ENCODE data around the gene BOD1L1.

The BOD1L1 gene

DNA sequence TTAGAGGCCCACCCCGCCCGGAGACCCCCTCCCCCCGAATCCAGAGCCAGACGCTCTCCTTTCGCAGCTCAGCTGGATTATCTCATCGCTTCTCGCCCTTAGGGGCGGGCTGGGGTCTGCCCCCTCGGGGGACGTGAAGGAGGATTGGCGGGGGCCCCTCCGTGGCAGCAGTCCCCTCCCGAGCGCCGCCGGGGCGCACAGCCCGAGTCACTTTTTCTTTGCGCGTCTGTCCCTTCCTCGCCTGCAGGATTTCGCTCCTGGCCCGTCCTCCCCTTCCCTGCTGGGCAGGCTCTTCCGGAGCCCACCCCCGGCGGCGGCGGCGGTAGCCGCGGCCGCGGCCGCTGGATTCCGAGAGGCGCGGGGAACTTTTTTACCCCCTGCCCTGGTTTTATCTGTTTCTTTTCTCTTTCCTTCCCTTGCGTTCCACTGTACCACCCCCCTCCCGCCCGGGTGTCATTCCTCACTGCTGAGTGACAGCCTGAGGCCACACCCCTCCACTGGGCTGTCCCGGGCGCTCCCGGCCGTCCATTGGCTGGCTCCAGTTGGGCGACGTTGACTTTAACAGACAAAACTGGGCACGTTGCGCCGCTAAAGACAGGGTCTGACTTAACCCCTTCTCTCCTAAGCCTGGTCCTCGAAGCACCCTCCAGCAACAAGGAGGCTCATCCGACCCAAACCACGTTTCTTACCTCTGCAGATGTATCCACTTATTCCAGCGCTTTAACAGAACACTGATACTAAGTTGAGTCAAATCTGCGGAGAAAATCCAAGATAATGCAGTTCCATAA, 82.7 kb downstream of the BOD1L1 start (continued):
- TF ChIP-seq, protein P1, sequence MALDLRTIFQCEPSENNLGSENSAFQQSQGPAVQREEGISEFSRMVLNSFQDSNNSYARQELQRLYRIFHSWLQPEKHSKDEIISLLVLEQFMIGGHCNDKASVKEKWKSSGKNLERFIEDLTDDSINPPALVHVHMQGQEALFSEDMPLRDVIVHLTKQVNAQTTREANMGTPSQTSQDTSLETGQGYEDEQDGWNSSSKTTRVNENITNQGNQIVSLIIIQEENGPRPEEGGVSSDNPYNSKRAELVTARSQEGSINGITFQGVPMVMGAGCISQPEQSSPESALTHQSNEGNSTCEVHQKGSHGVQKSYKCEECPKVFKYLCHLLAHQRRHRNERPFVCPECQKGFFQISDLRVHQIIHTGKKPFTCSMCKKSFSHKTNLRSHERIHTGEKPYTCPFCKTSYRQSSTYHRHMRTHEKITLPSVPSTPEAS (tag by site-specific recombination; IDR thresholded peaks at IDR 0.05): no peak
- TF ChIP-seq, protein P2, sequence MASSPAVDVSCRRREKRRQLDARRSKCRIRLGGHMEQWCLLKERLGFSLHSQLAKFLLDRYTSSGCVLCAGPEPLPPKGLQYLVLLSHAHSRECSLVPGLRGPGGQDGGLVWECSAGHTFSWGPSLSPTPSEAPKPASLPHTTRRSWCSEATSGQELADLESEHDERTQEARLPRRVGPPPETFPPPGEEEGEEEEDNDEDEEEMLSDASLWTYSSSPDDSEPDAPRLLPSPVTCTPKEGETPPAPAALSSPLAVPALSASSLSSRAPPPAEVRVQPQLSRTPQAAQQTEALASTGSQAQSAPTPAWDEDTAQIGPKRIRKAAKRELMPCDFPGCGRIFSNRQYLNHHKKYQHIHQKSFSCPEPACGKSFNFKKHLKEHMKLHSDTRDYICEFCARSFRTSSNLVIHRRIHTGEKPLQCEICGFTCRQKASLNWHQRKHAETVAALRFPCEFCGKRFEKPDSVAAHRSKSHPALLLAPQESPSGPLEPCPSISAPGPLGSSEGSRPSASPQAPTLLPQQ (tag by site-specific recombination; IDR thresholded peaks at IDR 0.05): peak; percentile 61; the same call in 1 of the 2 replicates
- TF ChIP-seq ZFP37 (tag by site-specific recombination; IDR thresholded peaks at IDR 0.05): no peak
- 0 out of 2 replicates have a peak, but pooled peaks have one; percentile 19 for TF ChIP-seq ZNF843 (tag by site-specific recombination; IDR thresholded peaks at IDR 0.05)
- no peak for TF ChIP-seq ZNF624 (tag by site-specific recombination; IDR thresholded peaks at IDR 0.05)
- no peak for TF ChIP-seq ZNF423 (tag by site-specific recombination; IDR thresholded peaks at IDR 0.05)
- no peak for TF ChIP-seq RBAK (tag by site-specific recombination; IDR thresholded peaks at IDR 0.05)
- peak; percentile 57; the same call in 1 of the 2 replicates for TF ChIP-seq ZBTB17 (tag by site-specific recombination; IDR thresholded peaks at IDR 0.05)
- TF ChIP-seq ZNF132 (tag by site-specific recombination; IDR thresholded peaks at IDR 0.05; ENCODE audit: borderline replicate concordance): no peak
- no peak for TF ChIP-seq ZNF157 (tag by site-specific recombination; IDR thresholded peaks at IDR 0.05)
- no peak for TF ChIP-seq ZSCAN23 (tag by site-specific recombination; IDR thresholded peaks at IDR 0.05)
- TF ChIP-seq, protein P3, sequence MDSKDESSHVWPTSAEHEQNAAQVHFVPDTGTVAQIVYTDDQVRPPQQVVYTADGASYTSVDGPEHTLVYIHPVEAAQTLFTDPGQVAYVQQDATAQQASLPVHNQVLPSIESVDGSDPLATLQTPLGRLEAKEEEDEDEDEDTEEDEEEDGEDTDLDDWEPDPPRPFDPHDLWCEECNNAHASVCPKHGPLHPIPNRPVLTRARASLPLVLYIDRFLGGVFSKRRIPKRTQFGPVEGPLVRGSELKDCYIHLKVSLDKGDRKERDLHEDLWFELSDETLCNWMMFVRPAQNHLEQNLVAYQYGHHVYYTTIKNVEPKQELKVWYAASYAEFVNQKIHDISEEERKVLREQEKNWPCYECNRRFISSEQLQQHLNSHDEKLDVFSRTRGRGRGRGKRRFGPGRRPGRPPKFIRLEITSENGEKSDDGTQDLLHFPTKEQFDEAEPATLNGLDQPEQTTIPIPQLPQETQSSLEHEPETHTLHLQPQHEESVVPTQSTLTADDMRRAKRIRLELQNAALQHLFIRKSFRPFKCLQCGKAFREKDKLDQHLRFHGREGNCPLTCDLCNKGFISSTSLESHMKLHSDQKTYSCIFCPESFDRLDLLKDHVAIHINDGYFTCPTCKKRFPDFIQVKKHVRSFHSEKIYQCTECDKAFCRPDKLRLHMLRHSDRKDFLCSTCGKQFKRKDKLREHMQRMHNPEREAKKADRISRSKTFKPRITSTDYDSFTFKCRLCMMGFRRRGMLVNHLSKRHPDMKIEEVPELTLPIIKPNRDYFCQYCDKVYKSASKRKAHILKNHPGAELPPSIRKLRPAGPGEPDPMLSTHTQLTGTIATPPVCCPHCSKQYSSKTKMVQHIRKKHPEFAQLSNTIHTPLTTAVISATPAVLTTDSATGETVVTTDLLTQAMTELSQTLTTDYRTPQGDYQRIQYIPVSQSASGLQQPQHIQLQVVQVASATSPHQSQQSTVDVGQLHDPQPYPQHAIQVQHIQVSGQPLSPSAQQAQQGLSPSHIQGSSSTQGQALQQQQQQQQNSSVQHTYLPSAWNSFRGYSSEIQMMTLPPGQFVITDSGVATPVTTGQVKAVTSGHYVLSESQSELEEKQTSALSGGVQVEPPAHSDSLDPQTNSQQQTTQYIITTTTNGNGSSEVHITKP (tag by site-specific recombination; IDR thresholded peaks at IDR 0.05): peak; percentile 97
- TF ChIP-seq ZNF211 (tag by site-specific recombination; IDR thresholded peaks at IDR 0.05; ENCODE audit: low read depth): no peak
- TF ChIP-seq KLF9 (tag by site-specific recombination; IDR thresholded peaks at IDR 0.05; ENCODE audit: low read depth): peak; percentile 45
- TF ChIP-seq, protein P4, sequence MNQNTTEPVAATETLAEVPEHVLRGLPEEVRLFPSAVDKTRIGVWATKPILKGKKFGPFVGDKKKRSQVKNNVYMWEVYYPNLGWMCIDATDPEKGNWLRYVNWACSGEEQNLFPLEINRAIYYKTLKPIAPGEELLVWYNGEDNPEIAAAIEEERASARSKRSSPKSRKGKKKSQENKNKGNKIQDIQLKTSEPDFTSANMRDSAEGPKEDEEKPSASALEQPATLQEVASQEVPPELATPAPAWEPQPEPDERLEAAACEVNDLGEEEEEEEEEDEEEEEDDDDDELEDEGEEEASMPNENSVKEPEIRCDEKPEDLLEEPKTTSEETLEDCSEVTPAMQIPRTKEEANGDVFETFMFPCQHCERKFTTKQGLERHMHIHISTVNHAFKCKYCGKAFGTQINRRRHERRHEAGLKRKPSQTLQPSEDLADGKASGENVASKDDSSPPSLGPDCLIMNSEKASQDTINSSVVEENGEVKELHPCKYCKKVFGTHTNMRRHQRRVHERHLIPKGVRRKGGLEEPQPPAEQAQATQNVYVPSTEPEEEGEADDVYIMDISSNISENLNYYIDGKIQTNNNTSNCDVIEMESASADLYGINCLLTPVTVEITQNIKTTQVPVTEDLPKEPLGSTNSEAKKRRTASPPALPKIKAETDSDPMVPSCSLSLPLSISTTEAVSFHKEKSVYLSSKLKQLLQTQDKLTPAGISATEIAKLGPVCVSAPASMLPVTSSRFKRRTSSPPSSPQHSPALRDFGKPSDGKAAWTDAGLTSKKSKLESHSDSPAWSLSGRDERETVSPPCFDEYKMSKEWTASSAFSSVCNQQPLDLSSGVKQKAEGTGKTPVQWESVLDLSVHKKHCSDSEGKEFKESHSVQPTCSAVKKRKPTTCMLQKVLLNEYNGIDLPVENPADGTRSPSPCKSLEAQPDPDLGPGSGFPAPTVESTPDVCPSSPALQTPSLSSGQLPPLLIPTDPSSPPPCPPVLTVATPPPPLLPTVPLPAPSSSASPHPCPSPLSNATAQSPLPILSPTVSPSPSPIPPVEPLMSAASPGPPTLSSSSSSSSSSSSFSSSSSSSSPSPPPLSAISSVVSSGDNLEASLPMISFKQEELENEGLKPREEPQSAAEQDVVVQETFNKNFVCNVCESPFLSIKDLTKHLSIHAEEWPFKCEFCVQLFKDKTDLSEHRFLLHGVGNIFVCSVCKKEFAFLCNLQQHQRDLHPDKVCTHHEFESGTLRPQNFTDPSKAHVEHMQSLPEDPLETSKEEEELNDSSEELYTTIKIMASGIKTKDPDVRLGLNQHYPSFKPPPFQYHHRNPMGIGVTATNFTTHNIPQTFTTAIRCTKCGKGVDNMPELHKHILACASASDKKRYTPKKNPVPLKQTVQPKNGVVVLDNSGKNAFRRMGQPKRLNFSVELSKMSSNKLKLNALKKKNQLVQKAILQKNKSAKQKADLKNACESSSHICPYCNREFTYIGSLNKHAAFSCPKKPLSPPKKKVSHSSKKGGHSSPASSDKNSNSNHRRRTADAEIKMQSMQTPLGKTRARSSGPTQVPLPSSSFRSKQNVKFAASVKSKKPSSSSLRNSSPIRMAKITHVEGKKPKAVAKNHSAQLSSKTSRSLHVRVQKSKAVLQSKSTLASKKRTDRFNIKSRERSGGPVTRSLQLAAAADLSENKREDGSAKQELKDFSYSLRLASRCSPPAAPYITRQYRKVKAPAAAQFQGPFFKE (tag by site-specific recombination; IDR thresholded peaks at IDR 0.05; ENCODE audit: borderline replicate concordance): no peak
- TF ChIP-seq, protein P5, sequence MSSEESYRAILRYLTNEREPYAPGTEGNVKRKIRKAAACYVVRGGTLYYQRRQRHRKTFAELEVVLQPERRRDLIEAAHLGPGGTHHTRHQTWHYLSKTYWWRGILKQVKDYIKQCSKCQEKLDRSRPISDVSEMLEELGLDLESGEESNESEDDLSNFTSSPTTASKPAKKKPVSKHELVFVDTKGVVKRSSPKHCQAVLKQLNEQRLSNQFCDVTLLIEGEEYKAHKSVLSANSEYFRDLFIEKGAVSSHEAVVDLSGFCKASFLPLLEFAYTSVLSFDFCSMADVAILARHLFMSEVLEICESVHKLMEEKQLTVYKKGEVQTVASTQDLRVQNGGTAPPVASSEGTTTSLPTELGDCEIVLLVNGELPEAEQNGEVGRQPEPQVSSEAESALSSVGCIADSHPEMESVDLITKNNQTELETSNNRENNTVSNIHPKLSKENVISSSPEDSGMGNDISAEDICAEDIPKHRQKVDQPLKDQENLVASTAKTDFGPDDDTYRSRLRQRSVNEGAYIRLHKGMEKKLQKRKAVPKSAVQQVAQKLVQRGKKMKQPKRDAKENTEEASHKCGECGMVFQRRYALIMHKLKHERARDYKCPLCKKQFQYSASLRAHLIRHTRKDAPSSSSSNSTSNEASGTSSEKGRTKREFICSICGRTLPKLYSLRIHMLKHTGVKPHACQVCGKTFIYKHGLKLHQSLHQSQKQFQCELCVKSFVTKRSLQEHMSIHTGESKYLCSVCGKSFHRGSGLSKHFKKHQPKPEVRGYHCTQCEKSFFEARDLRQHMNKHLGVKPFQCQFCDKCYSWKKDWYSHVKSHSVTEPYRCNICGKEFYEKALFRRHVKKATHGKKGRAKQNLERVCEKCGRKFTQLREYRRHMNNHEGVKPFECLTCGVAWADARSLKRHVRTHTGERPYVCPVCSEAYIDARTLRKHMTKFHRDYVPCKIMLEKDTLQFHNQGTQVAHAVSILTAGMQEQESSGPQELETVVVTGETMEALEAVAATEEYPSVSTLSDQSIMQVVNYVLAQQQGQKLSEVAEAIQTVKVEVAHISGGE (tag by site-specific recombination; conservative IDR thresholded peaks at IDR 0.05; ENCODE audit: low read depth): no peak
- no peak for TF ChIP-seq ZNF561 (tag by site-specific recombination; IDR thresholded peaks at IDR 0.05; ENCODE audit: borderline replicate concordance)
- TF ChIP-seq, protein P6, sequence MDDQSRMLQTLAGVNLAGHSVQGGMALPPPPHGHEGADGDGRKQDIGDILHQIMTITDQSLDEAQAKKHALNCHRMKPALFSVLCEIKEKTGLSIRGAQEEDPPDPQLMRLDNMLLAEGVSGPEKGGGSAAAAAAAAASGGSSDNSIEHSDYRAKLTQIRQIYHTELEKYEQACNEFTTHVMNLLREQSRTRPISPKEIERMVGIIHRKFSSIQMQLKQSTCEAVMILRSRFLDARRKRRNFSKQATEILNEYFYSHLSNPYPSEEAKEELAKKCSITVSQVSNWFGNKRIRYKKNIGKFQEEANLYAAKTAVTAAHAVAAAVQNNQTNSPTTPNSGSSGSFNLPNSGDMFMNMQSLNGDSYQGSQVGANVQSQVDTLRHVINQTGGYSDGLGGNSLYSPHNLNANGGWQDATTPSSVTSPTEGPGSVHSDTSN (CRISPR knock-in tag; IDR thresholded peaks at IDR 0.05): 0 out of 2 replicates have a peak, but pooled peaks have one; percentile 35
- no peak for TF ChIP-seq ZNF302 (tag by site-specific recombination; IDR thresholded peaks at IDR 0.05; ENCODE audit: low read depth)
- TF ChIP-seq FEZF1 (tag by site-specific recombination; IDR thresholded peaks at IDR 0.05): no peak
- no peak for TF ChIP-seq ZNF24 (tag by site-specific recombination; IDR thresholded peaks at IDR 0.05)
- no peak for TF ChIP-seq ZNF670 (tag by site-specific recombination; IDR thresholded peaks at IDR 0.05; ENCODE audit: low read depth)
